Duodenal mucosa (tissue), 2 donors: ENCODE data around the gene GAS7.

Source experiments
- H3K27ac ChIP-seq: one replicate; pipeline ENCODE4 v1.7.0; 2013; ENCODE audit warnings: low read depth, low read length
- H3K27me3 ChIP-seq, 2 donors: one replicate each; pipeline ENCODE4 v1.7.0; 2013; ENCODE audit warnings: low read length in 2 of 2, control low read depth in 1 of 2; ENCODE audit not compliant: insufficient read depth in 2 of 2, control insufficient read depth in 1 of 2
- H3K36me3 ChIP-seq, 2 donors: one replicate each; pipeline ENCODE4 v1.7.0; 2013; ENCODE audit warnings: low read length in 2 of 2, control low read depth in 1 of 2; ENCODE audit not compliant: insufficient read depth in 2 of 2, control insufficient read depth in 1 of 2
- H3K4me1 ChIP-seq, 2 donors: one replicate each; pipeline ENCODE4 v1.7.0; 2013; ENCODE audit warnings: low read length in 2 of 2, control low read depth in 1 of 2; ENCODE audit not compliant: insufficient read depth in 2 of 2, control insufficient read depth in 1 of 2
- H3K4me3 ChIP-seq, 2 donors: one replicate each; pipeline ENCODE4 v1.7.0; 2013; ENCODE audit warnings: low read length in 2 of 2, low read depth in 1 of 2
- H3K9ac ChIP-seq, 2 donors: one replicate each; pipeline ENCODE4 v1.7.0; 2013; ENCODE audit warnings: low read length in 2 of 2, low read depth in 1 of 2
- H3K9me3 ChIP-seq, 2 donors: one replicate each; pipeline ENCODE4 v1.7.0; 2013; ENCODE audit warnings: low read length in 2 of 2, control low read depth in 1 of 2; ENCODE audit not compliant: control insufficient read depth in 1 of 2

Gene GAS7

GRCh38 chr17:9893411-9894012, 304.9 kb downstream of the GAS7 start:
- Histone ChIP-seq H3K27ac (no peak overlapping the region), H3K9ac (no peak overlapping the region), H3K4me3 (no peak overlapping the region), H3K9me3 (no peaks in the 10 kb centered on the region), H3K27me3 (no peaks in the 10 kb centered on the region), H3K4me1 (no peaks in the 10 kb centered on the region), H3K36me3 (no peaks in the 10 kb centered on the region)

- Histone ChIP-seq H3K9me3 (no peaks in the 10 kb centered on the region), H3K27ac (no peak overlapping the region), H3K27me3 (no peaks in the 10 kb centered on the region), H3K9ac (no peak overlapping the region), H3K4me1 (no peaks in the 10 kb centered on the region), H3K36me3 (no peaks in the 10 kb centered on the region), H3K4me3 (no peak overlapping the region)
Measured at GRCh38 chr17:9890124-9890523, 308.3 kb downstream of the GAS7 start.

- Histone ChIP-seq H3K4me1 (no peaks in the 10 kb centered on the region), H3K9ac (no peak overlapping the region), H3K36me3 (no peaks in the 10 kb centered on the region), H3K27me3 (no peaks in the 10 kb centered on the region), H3K4me3 (no peak overlapping the region), H3K9me3 (peaks cover 6 to 13% of the 10 kb centered on the region in 2 donors), H3K27ac (no peak overlapping the region)
Measured at GRCh38 chr17:9887508-9887907, 310.9 kb downstream of the GAS7 start.

GRCh38 chr17:9886141-9886930, 312.1 kb downstream of the GAS7 start:
- no peaks in the 10 kb centered on the region for H3K27me3 ChIP-seq
- no peaks in the 10 kb centered on the region for H3K36me3 ChIP-seq
- peaks cover 12 to 20% of the 10 kb centered on the region in 2 donors for H3K9me3 ChIP-seq
- H3K4me3 ChIP-seq = no peak overlapping the region
- H3K4me1 ChIP-seq = no peaks in the 10 kb centered on the region
- no peak overlapping the region for H3K27ac ChIP-seq
- H3K9ac ChIP-seq = no peak overlapping the region

- peaks cover 12 to 20% of the 10 kb centered on the region in 2 donors for H3K9me3 ChIP-seq
- no peak overlapping the region for H3K4me3 ChIP-seq
- no peaks in the 10 kb centered on the region for H3K36me3 ChIP-seq
- H3K27me3 ChIP-seq = no peaks in the 10 kb centered on the region
- no peak overlapping the region for H3K27ac ChIP-seq
- no peaks in the 10 kb centered on the region for H3K4me1 ChIP-seq
- no peak overlapping the region for H3K9ac ChIP-seq
Measured at GRCh38 chr17:9883451-9883850, 315.0 kb downstream of the GAS7 start.

GRCh38 chr17:9880582-9880999, 317.8 kb downstream of the GAS7 start:
- Histone ChIP-seq H3K27ac (no peak overlapping the region), H3K4me3 (no peak overlapping the region)

GRCh38 chr17:9878786-9879525, 319.4 kb downstream of the GAS7 start:
- Histone ChIP-seq H3K27ac (no peak overlapping the region), H3K9ac (no peak overlapping the region), H3K27me3 (no peaks in the 10 kb centered on the region), H3K4me1 (peaks cover 0 to 7% of the 10 kb centered on the region in 2 donors), H3K36me3 (no peaks in the 10 kb centered on the region), H3K9me3 (peaks cover 12 to 14% of the 10 kb centered on the region in 2 donors), H3K4me3 (no peak overlapping the region)

More at GRCh38 chr17:9880582-9880999, 317.8 kb downstream of the GAS7 start:
- Histone ChIP-seq H3K9me3 (peaks cover 12 to 20% of the 10 kb centered on the region in 2 donors), H3K9ac (no peak overlapping the region), H3K4me1 (no peaks in the 10 kb centered on the region), H3K36me3 (no peaks in the 10 kb centered on the region), H3K27me3 (no peaks in the 10 kb centered on the region)

- H3K4me3 ChIP-seq = no peak overlapping the region
- peaks cover 10 to 11% of the 10 kb centered on the region in 2 donors for H3K9me3 ChIP-seq
- no peak overlapping the region for H3K27ac ChIP-seq
- H3K27me3 ChIP-seq = no peaks in the 10 kb centered on the region
- H3K36me3 ChIP-seq = no peaks in the 10 kb centered on the region
- no peak overlapping the region for H3K9ac ChIP-seq
- H3K4me1 ChIP-seq = peaks cover 0 to 7% of the 10 kb centered on the region in 2 donors
Measured at GRCh38 chr17:9878356-9878755, 320.1 kb downstream of the GAS7 start.

- peaks cover 0 to 7% of the 10 kb centered on the region in 2 donors for H3K4me1 ChIP-seq
- no peaks in the 10 kb centered on the region for H3K36me3 ChIP-seq
- H3K27me3 ChIP-seq = no peaks in the 10 kb centered on the region
- H3K9me3 ChIP-seq = no peaks in the 10 kb centered on the region
- H3K27ac ChIP-seq = peak overlapping the region; percentile 2
- H3K4me3 ChIP-seq = no peak overlapping the region
- H3K9ac ChIP-seq = no peak overlapping the region
Measured at GRCh38 chr17:9875441-9875840, 323.0 kb downstream of the GAS7 start.

- Histone ChIP-seq H3K9ac (no peak overlapping the region), H3K27ac (no peak overlapping the region), H3K9me3 (no peaks in the 10 kb centered on the region), H3K4me3 (no peak overlapping the region), H3K4me1 (peaks cover 0 to 7% of the 10 kb centered on the region in 2 donors), H3K36me3 (no peaks in the 10 kb centered on the region), H3K27me3 (no peaks in the 10 kb centered on the region)
Measured at GRCh38 chr17:9874722-9875121, 323.7 kb downstream of the GAS7 start.
